ENCODE results near the gene NHERF2. TPM values are rescaled to one million over a fixed set of nuclear protein-coding genes. Genes with fewer than 3 reads are reported as not detected.

Gene NHERF2
- total RNA-seq, 4 donors from 2014 or later: 10.3 to 97.1 (median 33.1) TPM

GRCh38 chr16:2023092-2024031 is 3.3 kb upstream of the NHERF2 start:
- H3K36me3 ChIP-seq: no peaks in the 10 kb centered on the region
- H3K4me3 ChIP-seq: peak overlapping the region; percentile 12 to 23
- peak; percentile 90 to 96 for DNase-seq
- peaks cover 0 to 18% of the 10 kb centered on the region in 2 donors for H3K4me1 ChIP-seq
- intact Hi-C loops (cut with DNase I; ENCODE audit: low total_unique reads): loop anchor here (5.0 kb wide), 1 partner anchor 119 kb away; no protein-coding TSS in a partner anchor
- H3K27me3 ChIP-seq: peaks cover 0 to 9% of the 10 kb centered on the region in 2 donors
- H3K9me3 ChIP-seq: no peaks in the 10 kb centered on the region
- H3K27ac ChIP-seq: peak overlapping the region; percentile 58 to 67
- TF ChIP-seq POLR2A (IDR thresholded peaks at IDR 0.05): peak; percentile 53 to 62
- peak; percentile 99 to 100 (median 99) for TF ChIP-seq CTCF (IDR thresholded peaks at IDR 0.05)

- H3K9me3 ChIP-seq: no peaks in the 10 kb centered on the region
- peaks cover 0 to 9% of the 10 kb centered on the region in 2 donors for H3K27me3 ChIP-seq
- H3K4me3 ChIP-seq: no peak overlapping the region
- no peaks in the 10 kb centered on the region for H3K36me3 ChIP-seq
- intact Hi-C loops (cut with DNase I; ENCODE audit: low total_unique reads): loop anchor here (5.0 kb wide), 1 partner anchor 118 kb away; no protein-coding TSS in a partner anchor
- TF ChIP-seq POLR2A (IDR thresholded peaks at IDR 0.05) (no peak), CTCF (IDR thresholded peaks at IDR 0.05) (no peak)
- peaks cover 0 to 18% of the 10 kb centered on the region in 2 donors for H3K4me1 ChIP-seq
- no peak for DNase-seq
- peak overlapping the region; percentile 58 to 67 for H3K27ac ChIP-seq
Observed at GRCh38 chr16:2024032-2024420, 2.7 kb upstream of the NHERF2 start.

GRCh38 chr16:2025251-2025650 is 1.5 kb upstream of the NHERF2 start:
- no peak for DNase-seq

GRCh38 chr16:2025878-2026460 is 733 bp upstream of the NHERF2 start:
- Histone ChIP-seq H3K9me3 (no peaks in the 10 kb centered on the region), H3K27me3 (no peaks in the 10 kb centered on the region), H3K27ac (peak overlapping the region; percentile 62 to 79), H3K4me3 (peak overlapping the region; percentile 20 to 25), H3K4me1 (peaks cover 0 to 6% of the 10 kb centered on the region in 2 donors), H3K36me3 (no peaks in the 10 kb centered on the region)
- no peak for TF ChIP-seq CTCF (IDR thresholded peaks at IDR 0.05)
- TF ChIP-seq POLR2A (IDR thresholded peaks at IDR 0.05): no peak
- intact Hi-C loops (cut with DNase I; ENCODE audit: low total_unique reads): no loop called here
- DNase-seq: no peak

More at GRCh38 chr16:2025251-2025650, 1.5 kb upstream of the NHERF2 start:
- Histone ChIP-seq H3K4me3 (no peak overlapping the region), H3K36me3 (no peaks in the 10 kb centered on the region), H3K9me3 (no peaks in the 10 kb centered on the region), H3K27ac (no peak overlapping the region), H3K4me1 (peaks cover 0 to 11% of the 10 kb centered on the region in 2 donors), H3K27me3 (peaks cover 0 to 5% of the 10 kb centered on the region in 2 donors)
- TF ChIP-seq POLR2A (IDR thresholded peaks at IDR 0.05) (no peak), CTCF (IDR thresholded peaks at IDR 0.05) (no peak)
- intact Hi-C loops (cut with DNase I; ENCODE audit: low total_unique reads): no loop called here

All from uterus (tissue), 4 donors.